ENCODE data around the gene PKP1.

The PKP1 gene

GRCh38 chr1:201350884-201351283, 67.6 kb downstream of the PKP1 start:
- DNase-seq (ENCODE audit: low read depth, low spot score), result no peak

GRCh38 chr1:201351617-201352016, 68.3 kb downstream of the PKP1 start:
- DNase-seq (ENCODE audit: low read depth, low spot score), result no peak

- no peak for DNase-seq (ENCODE audit: low read depth, low spot score)
Measured at GRCh38 chr1:201353186-201353940, 70.1 kb downstream of the PKP1 start.

DNA sequence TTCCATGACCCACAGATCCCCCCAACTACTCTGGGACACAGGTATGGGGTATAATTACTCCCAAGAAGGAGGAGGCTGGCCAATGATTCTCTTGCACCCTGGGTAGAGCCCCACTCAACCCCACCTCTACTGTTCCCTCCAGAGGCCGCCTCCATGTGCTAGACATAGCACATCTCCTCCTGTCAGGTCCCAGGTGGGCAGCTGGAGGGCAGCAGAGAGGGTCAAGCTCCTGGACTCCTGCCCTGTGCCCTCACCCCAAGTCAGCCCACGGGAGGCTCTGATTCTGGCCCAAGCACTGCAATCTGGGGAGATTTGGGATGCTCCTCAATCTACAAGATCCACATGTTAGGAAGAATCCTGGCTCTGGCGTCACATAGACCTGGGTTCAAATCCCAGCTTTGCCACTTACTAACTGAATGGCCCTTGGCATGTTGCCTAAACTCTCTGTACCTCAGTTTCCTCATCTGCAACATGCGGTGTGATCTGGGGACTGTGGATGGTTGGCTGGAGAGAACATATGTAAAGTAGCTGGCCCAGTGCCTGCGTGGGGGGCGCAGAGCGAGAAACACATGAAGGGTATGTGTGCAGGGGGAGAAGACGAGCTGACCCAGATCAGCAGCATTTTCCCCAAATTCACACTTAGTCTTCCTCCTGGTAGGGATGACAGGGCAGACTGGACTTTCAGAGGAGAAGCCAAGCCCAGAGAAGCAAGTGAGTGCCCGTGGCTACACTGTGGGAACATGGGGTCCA, 71.0 kb downstream of the PKP1 start:
- no peak for DNase-seq (ENCODE audit: low read depth, low spot score)

DNA sequence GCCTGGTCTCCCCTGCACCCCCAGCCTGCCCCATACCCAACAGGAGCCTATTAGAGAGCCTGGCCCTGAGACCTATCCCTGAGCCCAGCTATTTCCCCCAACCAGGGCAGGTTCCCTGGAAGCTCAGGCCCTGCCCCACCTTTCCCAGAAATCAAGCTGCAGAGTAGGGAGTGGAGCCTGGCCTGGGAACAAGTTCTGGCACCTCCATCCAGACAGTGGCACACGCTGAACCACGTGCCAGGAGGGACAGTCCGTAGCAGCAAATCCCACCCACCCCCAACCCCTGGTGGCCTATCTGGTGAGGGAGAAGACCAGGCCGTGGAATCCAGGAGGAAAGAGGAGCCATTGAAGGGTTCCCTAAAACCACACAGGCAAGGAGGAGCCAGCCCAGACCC, 71.6 kb downstream of the PKP1 start:
- no peak for DNase-seq (ENCODE audit: low read depth, low spot score)

DNA sequence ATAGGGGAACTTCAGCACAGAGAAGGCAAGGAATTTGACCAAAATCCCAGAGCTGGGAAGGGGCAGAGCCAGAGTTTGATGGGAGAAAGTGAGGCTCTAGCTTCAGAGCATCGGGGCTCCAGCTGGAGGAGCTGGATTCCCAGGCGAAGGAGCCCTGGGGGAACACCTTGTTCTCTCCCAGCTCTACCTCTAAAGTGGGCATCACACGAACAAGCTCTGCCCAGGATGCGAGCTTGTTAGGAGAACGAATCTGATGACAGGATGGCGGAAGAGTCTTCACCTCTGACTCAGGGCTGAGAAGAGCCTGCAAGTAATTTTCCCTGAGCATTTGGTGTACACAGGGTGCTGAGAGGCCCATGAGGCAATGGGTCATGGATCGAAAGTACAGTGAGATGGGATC, 72.2 kb downstream of the PKP1 start:
- no peak for DNase-seq (ENCODE audit: low read depth, low spot score)

DNA sequence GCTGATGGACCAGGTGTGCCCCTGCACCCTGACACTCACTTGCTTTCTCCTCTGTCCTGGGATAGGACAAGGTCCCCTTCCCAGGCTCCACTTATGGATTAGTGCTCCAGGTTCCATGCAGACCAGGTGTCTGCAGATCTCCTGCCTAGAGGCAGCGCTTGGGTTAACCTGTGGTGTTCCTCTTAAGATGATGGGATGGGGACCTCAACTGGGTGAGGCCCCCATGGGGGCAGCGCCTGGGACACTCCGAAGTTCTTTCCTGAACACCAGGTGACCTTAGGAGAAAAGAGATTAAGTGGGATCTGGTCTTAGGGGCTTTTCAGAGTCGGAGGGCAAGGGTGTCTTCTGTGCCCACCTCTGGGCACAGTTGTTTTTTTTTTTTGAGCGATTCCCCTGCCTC, 72.9 kb downstream of the PKP1 start:
- no peak for DNase-seq (ENCODE audit: low read depth, low spot score)

DNA sequence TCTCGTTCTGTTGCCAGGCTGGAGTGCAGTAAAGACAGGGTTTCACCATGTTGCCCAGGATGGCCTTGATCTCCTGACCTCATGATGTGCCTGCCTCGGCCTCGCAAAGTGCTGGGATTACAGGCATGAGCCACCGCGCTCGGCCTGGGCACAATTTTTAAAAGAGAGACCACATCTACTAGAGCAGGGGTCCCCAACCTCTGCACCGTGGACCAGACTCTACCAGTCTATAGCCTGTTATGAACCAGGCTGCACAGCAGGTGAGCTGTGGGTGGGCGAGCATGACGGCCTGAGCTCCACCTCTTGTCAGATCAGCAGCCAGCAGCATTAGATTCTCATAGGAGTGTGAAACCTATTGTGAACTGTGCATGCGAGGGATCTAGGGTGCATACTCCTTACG, 73.4 kb downstream of the PKP1 start:
- no peak for DNase-seq (ENCODE audit: low read depth, low spot score)

GRCh38 chr1:201357211-201357610, 73.9 kb downstream of the PKP1 start:
- no peak for DNase-seq (ENCODE audit: low read depth, low spot score)

- no peak for DNase-seq (ENCODE audit: low read depth, low spot score)
Measured at GRCh38 chr1:201357636-201358348, 74.5 kb downstream of the PKP1 start.

DNA sequence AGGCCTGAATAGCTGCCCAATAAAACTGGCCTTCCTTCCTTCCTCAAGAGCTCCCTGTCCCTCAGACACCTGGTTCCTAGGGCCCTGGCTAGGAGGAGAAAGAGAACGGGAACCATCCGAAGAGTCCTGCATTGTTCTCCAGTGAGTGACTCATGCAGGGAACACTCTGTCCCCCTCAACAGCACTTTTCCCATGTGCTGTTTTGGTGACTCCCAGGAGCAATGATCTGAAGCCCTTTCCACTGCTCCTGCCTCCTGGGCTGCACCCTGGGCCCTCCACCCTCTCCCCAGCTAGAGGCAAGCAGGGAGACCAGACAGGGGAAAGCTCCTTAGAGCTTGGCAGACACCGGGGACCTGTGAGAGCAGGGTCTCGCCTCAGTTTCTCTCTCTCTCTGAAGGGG, 75.3 kb downstream of the PKP1 start:
- no peak for DNase-seq (ENCODE audit: low read depth, low spot score)

DNA sequence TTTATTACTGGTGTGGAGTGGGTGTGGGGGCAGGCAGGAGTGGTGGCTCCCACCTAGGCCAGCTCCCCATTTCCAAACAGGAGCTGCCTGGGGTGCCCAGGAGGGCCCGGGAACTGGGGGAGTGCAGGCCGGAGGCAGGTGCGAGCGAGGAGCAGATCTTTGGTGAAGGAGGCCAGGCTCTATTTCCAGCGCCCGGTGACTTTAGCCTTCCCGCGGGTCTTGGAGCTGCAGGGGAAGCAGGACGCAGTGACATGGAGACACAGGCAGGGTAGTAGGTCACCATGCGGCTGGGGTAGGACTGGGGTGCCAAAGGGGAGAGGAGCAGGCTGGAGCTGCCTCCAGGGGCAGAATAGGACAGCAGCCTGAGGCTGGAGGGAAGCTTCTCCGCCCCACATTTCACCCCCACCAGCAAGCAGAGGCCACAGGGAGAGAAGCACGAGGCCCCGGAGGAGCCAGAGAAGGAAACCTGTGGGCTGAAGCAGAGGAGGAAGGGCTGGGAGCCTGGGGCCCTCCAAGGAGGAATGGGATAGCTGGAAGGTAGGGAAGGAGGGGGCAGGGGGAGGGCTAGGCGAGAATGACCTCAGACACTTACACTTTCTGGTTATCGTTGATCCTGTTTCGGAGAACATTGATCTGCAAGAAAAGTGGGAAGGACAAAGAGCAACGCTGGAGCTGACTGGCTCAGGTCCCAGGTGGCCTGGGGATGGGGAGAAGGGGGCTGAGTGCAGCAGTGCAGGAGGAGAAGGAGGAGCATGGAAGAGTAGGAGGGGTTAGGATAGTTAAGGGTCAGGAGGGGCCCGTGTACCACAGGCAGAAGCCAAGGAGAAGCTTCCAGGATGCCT, 75.9 kb downstream of the PKP1 start:
- DNase-seq (ENCODE audit: low read depth, low spot score), result no peak

- DNase-seq (ENCODE audit: low read depth, low spot score), result no peak
Measured at GRCh38 chr1:201359873-201360210, 76.5 kb downstream of the PKP1 start.

DNA sequence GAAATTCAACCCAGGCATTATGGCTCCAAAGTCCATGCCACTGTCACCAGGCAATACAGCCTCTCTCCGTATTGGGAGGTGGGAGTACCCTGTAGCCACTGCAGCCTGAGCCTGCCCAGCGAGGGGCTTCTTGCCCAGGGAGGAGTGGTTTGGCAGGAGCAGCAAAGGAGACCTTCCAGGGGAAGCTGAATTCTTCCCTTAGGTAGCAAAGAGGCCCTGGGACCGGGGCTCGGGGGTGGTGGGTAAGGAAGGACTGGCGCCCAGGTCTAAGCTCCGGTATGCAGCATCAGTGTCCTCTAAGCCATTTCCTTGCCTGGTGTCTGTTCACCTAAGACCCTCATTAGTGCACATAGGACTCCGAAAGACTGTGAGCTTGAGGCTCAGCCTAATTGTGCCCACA, 77.2 kb downstream of the PKP1 start:
- no peak for DNase-seq (ENCODE audit: low read depth, low spot score)

DNA sequence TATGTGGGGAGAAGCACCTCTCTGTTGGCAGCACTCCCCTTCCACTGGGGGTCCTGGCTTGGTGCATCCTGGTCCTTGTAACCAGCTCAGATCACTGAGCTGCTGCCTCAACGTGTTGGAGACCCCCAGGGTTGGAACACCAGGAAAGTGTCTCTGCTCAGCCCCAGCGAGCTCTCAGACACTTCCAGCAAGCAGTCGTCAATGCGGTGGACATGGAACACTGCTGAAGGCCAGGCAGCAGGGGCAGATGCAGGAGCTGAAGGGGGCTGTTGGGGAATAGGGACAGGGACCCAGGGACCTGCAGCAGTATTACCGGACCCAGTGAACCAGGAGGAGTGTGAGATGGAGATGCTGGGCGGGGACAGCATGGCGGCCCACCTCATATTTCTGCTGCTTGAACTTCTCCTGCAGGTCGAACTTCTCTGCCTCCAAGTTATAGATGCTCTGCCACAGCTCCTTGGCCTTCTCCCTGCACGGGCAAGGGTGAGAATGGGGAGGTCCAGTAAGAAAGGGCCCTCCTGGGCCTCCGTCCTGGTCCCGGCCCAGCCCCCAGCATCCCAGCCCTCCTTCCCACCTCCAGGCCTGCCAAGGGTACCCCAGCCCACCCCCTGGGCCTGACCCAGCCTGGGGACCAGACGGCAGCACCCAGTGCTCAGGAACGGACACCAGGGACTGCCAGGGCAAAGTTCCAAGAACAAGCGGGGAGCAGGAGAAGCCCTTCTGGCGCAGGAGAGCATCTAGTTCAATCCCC, 77.8 kb downstream of the PKP1 start:
- DNase-seq (ENCODE audit: low read depth, low spot score), result no peak

DNA sequence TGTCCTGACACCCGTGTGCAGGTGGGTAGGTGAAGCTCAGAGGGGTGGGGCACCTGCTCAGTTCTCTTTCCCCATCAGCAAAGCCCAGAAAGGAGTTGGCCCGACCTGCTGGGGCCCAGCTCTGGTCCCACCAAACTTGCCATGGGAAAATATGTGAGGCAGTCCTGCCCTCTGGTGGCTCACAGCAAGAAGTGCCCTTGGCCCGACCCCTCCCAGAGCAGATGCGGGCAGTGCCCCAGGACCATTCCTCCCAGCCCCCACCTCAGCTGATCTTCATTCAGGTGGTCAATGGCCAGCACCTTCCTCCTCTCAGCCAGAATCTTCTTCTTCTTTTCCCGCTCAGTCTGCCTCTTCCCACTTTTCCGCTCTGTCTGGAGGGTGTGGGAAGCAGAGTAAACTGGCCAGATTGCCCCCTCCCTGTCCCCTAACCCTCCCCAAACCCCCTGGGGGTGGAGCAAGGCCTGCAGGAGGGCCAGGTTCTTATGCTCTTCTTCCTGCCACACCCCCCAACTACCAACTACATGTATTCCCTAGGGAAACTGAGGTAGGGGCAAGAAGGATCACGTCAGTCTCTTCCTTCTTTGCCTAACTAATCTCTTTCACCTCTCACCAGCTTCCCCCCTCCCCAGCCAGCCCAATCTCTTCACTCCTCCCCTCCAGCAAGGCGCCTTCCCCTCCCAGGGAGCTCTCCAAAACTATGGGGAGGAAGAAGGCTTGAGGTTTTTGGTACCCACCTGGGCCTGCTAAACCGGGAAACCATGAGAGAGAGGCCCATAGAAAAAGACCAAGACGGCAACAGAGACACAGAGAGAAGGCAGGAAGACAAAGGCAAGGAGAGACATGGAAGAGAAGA, 78.6 kb downstream of the PKP1 start:
- no peak for DNase-seq (ENCODE audit: low read depth, low spot score)

- no peak for DNase-seq (ENCODE audit: low read depth, low spot score)
Measured at GRCh38 chr1:201362906-201363305, 79.6 kb downstream of the PKP1 start.

DNA sequence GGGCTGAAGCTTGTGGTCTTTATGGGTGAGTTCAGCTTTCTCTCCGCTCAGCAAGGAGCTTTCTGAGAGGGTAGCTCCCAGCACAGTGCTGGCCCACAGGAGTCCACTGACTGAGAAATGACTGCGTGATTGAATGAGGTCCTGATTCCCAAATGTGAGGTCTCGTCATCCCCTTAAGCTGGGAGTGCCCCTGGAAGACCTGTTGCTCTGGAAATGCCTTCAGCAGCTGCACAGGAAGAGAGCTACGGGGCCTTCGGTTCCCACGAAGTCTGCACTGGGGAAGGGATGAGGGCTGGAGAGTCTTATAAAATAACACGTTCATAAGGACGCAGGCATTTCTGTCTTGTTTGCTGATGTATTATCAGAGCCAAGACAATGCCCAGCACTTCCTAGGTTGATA, 80.2 kb downstream of the PKP1 start:
- no peak for DNase-seq (ENCODE audit: low read depth, low spot score)

DNA sequence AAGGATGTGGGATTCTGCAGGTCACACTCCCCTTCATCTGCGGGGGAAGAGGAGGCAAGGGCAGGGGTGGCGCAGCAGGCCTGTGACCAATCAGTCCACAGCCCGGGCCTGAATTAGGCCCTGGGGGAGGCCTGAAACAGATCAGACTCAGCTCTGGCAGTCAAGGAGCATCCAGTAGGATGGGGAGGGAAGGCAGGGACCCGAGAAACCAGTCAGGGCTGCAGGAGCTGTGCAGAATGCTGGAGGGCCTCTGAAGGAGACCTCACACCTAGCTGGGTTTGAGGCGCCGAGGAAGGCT, 81.5 kb downstream of the PKP1 start:
- DNase-seq (ENCODE audit: low read depth, low spot score), result no peak

DNA sequence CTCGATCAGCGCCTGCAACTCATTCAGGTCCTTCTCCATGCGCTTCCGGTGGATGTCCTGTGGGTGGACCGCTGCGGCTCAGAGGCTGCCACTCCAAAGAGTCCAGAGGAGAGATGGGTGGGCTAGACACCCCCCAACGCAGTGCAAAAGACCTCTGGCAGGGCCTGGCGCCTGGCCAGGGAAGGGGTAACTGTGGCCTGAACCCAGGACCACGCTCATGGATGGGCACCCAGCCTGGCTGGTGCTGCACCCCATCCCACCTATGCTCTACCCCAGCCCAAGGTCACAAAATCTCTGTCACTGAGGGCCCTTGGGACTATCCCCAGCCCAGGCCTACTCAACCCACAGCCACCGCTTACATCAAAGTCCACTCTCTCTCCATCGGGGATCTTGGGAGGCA, 81.9 kb downstream of the PKP1 start:
- no peak for DNase-seq (ENCODE audit: low read depth, low spot score)

Measured in brain pericyte (primary cell).